K562 (cell line): ENCODE results near the gene TRAP1.

Experiments used
- ETV6 ChIP-seq, 3 experiments: fragments of 150-350 bp in 1 of 3; sonication (generic) in 1 of 3; formaldehyde crosslinking in 1 of 3; IDR thresholded peaks; 2 replicates each; pipeline versions ENCODE4 v1.6.1 to v1.8.0; 2014 to 2022; ENCODE audit warnings: borderline replicate concordance in 2 of 3, low read depth in 2 of 3, antibody characterized with exemption in 1 of 3, low read length in 1 of 3, mild to moderate bottlenecking in 1 of 3, missing genetic modification reagents in 1 of 3
- HDAC6 ChIP-seq: IDR thresholded peaks from 2 replicates; pipeline ENCODE4 v1.6.1; 2012; ENCODE audit warnings: low read depth, mild to moderate bottlenecking, control low read depth, inconsistent platforms, low read length, moderate library complexity
- HNRNPH1 ChIP-seq: fragments of 200-400 bp; formaldehyde crosslinking; optimal IDR thresholded peaks from 2 replicates; pipeline ENCODE3; 2017; ENCODE audit warnings: low read depth, mild to moderate bottlenecking, low read length, moderate library complexity
- MAZ ChIP-seq, 2 experiments: fragments of 450-650 bp in 1 of 2; sonication (generic) in 1 of 2; formaldehyde crosslinking; IDR thresholded peaks in 1 of 2; conservative IDR thresholded peaks in 1 of 2; 2 replicates each; pipeline versions ENCODE4 v1.4.0 to v1.5.0; 2020; ENCODE audit warnings: mild to moderate bottlenecking in 1 of 2, missing genetic modification reagents in 1 of 2
- PATZ1 ChIP-seq: fragments of 250-450 bp; sonication (Bioruptor Pico); IDR thresholded peaks from 2 replicates; pipeline ENCODE4 v1.5.0; 2020; ENCODE audit warnings: mild to moderate bottlenecking, borderline replicate concordance
- POLR2AphosphoS5 ChIP-seq: IDR thresholded peaks from 2 replicates; pipeline ENCODE4 v1.6.1; 2011; ENCODE audit warnings: mild to moderate bottlenecking, low read depth, low read length, moderate library complexity; ENCODE audit not compliant: control insufficient read depth, insufficient read depth
- SMC3 ChIP-seq: conservative IDR thresholded peaks from 2 replicates; pipeline ENCODE4 v1.6.1; 2011; ENCODE audit warnings: low read depth, low read length, improper control_type of control experiment; ENCODE audit not compliant: insufficient read depth
- TFE3 ChIP-seq: fragments of 450-650 bp; formaldehyde crosslinking; IDR thresholded peaks from 2 replicates; pipeline ENCODE4 v1.4.0; 2020; ENCODE audit warnings: mild to moderate bottlenecking, mixed read lengths
- THRAP3 ChIP-seq: fragments of 450-650 bp; IDR thresholded peaks from 2 replicates; pipeline ENCODE4 v1.6.1; 2016; ENCODE audit warnings: mild to moderate bottlenecking, inconsistent platforms, borderline replicate concordance
- ZBTB17 ChIP-seq: fragments of 450-650 bp; formaldehyde crosslinking; IDR thresholded peaks from 2 replicates; pipeline ENCODE4 v1.4.0; 2020; ENCODE audit warnings: mild to moderate bottlenecking
- ZNF274 ChIP-seq: IDR thresholded peaks from 2 replicates; pipeline ENCODE4 v1.6.1; 2011; ENCODE audit warnings: low read depth, mild to moderate bottlenecking, low read length, moderate library complexity, borderline replicate concordance
- TF ChIP-seq, protein P1 (sequence below), 3 experiments: IDR thresholded peaks in 2 of 3; conservative IDR thresholded peaks in 1 of 3; 2 replicates each; pipeline ENCODE4 v1.5.1; 2011 to 2012; ENCODE audit warnings: low read length in 3 of 3, mild to moderate bottlenecking in 3 of 3, control low read depth in 2 of 3, improper control_type of control experiment in 1 of 3, inconsistent platforms in 1 of 3, low read depth in 1 of 3, mixed read lengths in 1 of 3, moderate library complexity in 1 of 3; ENCODE audit not compliant: insufficient read depth in 2 of 3
- TF ChIP-seq, protein P2 (sequence below): sonication (generic); formaldehyde crosslinking; IDR thresholded peaks from 2 replicates; pipeline ENCODE4 v1.9.0; 2022; ENCODE audit warnings: mild to moderate bottlenecking, missing genetic modification reagents

DNA sequence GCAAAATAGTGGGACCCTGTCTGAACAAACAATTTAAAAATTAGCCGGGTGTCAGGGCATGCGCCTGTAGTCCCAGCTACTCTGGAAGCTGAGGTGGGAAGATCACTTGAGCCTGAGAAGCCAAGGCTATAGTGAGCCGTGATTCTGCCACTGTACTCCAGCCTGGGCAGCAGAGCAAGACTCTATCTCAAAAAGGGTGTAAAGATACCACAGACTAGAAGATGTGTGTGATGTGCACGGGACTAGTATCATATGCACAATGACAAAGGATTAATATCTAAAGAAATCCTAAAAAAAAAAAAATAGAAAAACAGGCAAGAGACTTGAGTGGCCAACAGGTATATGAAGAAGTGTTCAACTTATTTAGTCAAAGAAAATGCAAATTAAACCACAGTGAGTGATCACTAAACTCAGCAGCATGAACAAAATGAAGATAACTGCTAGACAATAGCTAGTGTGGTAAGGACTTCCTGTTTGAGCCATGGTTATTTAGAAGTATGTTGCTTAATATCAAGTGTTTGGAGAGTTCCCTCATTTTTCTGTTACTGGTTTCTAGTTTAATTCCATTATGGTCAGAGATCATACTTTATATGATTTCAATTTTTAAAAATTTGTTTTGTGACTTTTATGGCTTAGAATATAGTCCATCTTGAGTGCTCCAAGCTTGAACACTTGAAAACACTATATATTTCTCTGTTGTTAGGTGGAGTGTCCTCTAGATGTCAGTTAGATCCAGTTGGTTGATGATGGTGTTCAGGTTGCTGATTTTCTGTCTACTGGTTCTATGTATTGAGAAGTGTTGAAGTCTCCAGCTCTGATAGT lies 91.2 kb downstream of the TRAP1 start:
- no peak for TF ChIP-seq HNRNPH1
- TF ChIP-seq ETV6 (IDR thresholded peaks at IDR 0.05; ENCODE audit: borderline replicate concordance in 1 of 2, low read depth in 2 of 2, low read length in 1 of 2), result no peak
- TF ChIP-seq ETV6 (CRISPR knock-in tag; IDR thresholded peaks at IDR 0.05; ENCODE audit: borderline replicate concordance), result no peak
- no peak for TF ChIP-seq PATZ1 (CRISPR knock-in tag)
- TF ChIP-seq, protein P1, sequence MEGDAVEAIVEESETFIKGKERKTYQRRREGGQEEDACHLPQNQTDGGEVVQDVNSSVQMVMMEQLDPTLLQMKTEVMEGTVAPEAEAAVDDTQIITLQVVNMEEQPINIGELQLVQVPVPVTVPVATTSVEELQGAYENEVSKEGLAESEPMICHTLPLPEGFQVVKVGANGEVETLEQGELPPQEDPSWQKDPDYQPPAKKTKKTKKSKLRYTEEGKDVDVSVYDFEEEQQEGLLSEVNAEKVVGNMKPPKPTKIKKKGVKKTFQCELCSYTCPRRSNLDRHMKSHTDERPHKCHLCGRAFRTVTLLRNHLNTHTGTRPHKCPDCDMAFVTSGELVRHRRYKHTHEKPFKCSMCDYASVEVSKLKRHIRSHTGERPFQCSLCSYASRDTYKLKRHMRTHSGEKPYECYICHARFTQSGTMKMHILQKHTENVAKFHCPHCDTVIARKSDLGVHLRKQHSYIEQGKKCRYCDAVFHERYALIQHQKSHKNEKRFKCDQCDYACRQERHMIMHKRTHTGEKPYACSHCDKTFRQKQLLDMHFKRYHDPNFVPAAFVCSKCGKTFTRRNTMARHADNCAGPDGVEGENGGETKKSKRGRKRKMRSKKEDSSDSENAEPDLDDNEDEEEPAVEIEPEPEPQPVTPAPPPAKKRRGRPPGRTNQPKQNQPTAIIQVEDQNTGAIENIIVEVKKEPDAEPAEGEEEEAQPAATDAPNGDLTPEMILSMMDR (IDR thresholded peaks at IDR 0.05 in 2 of 3, conservative IDR thresholded peaks at IDR 0.05 in 1 of 3; ENCODE audit: insufficient read depth in 2 of 3, low read depth in 1 of 3, low read length in 3 of 3), result peak in 2 of 3 experiments; percentile 8 to 45; a peak in 2 of 6 replicates
- TF ChIP-seq THRAP3, result no peak
- no peak for TF ChIP-seq ZBTB17
- TF ChIP-seq MAZ (CRISPR knock-in tag; conservative IDR thresholded peaks at IDR 0.05 in 1 of 2, IDR thresholded peaks at IDR 0.05 in 1 of 2), result no peak
- no peak for TF ChIP-seq HDAC6
- TF ChIP-seq, protein P2, sequence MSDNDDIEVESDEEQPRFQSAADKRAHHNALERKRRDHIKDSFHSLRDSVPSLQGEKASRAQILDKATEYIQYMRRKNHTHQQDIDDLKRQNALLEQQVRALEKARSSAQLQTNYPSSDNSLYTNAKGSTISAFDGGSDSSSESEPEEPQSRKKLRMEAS (CRISPR knock-in tag), result no peak
- TF ChIP-seq TFE3 (CRISPR knock-in tag), result no peak
- TF ChIP-seq POLR2AphosphoS5, result no peak
- no peak for TF ChIP-seq SMC3
- no peak for TF ChIP-seq ZNF274
